Measurements from ENCODE around the gene SINHCAF.
"Not testable (repeated sequence)": the region's sequence is repeated elsewhere in the genome, so short reads cannot be mapped to it uniquely, and the experiment has no call there.

SINHCAF gene

DNA sequence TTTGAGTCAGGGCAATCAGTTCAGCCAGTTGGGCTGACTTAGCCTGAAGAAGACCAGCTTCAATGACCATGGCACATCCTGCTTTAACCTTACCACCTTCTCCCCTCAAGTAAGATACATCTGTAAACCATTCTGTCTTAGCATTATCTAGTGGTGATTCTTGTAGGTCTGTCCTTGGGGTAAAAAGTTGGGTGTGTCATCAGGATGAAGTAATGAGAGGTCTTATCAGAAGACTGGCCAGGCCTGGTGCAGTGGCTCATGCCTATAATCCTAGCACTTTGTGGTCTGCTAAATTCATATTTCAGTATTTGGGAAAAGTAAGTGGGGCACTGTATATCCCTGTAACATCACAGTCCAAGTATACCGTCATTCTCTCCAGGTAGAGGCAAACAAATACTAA, 19.1 kb downstream of the SINHCAF start:
- DNase-seq, result no peak

- DNase-seq, result no peak
Measured at GRCh38 chr12:31303466-31303865, 22.5 kb downstream of the SINHCAF start.

- DNase-seq, result no peak
Measured at GRCh38 chr12:31301311-31301710, 24.6 kb downstream of the SINHCAF start.

- DNase-seq, result no peak
Measured at GRCh38 chr12:31300783-31301182, 25.2 kb downstream of the SINHCAF start.

DNA sequence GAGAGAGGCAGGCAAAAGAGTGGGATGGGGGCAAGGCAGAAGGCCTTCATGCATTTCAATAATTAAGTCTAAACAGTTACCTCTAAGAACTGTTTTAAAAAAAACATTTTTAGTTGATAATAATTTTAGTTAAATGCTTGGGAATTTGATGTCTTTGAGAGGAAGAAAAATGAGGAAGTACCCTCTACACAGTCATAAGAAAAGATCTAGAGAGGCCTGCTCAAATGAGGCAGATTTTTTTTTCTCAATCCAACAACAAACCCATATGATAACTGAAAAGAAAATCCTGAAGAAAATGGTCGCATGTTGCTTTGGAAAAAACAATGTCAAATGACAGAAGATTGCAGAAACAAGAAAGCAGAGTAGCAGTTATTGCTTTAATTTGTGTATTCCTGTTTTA, 25.6 kb downstream of the SINHCAF start:
- DNase-seq, result no peak

- no peak for DNase-seq
Measured at GRCh38 chr12:31298922-31299321, 27.0 kb downstream of the SINHCAF start.

DNA sequence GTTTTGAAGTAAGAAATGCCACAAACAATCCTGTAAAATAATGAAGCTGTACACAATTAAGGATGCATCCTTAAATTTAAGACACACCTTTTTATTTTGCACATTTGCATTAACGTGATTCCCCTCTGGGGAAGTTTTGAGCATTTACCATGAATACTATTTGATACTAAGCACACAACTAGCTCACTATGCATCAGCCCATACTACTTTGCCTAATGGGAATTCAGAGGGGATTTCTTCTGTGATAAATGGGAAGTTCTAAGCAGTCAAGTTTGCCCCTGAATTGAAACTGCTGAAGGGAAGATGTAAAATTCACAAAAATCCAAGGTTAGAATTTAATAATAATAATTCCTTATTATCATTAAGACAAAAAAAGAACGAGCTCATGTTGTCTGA, 27.4 kb downstream of the SINHCAF start:
- DNase-seq, result no peak

DNA sequence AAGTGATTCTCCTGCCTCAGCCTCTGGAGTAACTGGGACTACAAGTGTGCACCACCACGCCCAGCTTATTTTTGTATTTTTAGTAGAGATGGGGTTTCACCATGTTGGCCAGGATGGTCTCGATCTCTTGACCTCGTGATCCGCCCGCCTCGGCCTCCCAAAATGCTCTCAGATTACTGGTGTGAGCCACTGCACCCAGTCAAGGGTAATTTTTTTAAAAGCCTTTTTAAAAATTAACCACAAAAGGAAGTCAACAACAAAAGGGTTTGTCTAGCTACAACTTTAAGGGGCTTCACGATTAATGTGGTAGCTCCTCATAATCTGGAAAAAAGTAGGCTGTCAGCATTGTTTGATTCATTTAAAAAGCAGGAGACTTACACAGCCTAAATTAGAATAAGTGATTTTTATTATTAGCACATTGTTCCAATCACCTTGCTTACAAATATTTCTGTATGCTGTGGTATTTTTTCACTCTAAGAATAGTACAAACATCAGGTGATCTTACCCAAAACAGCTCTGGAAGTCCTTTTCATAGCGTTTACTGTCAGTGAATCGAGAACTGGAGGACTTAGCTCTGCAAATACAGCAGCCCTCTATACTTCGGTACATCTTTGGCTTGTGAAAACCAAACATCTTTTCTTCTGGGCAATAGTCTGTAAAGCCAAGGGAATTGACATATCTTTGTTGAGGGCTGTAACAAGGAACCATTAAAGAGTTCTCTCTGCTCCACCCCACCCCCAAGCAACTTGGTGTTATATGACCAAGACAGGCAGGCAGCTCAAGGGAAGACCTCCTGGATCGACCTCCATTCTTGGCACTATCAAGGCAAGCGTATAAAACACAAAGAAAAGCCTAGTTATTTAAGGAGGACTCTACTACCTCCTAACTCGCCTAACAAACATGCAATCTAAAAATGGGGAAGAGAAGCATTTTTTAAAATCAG, 28.1 kb downstream of the SINHCAF start:
- no peak for DNase-seq

DNA sequence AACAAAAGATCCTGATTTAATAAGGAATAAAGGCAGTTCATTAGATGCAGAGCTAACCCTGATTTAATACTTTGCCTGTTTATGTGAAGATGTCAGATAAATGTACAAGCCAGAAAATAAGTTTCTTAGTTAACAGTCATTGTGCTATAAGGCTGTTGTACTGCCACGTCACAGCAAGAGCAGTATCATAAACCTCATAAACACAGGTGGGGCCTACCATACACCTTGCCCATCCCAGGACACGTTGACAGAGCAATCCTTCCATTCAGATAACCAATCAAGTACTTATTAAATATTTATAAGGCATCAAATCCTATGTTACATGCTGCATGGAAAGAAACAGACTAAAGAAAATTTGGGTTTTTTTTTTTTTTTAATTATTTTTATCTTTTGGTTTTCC, 36.5 kb downstream of the SINHCAF start:
- DNase-seq, result no peak

DNA sequence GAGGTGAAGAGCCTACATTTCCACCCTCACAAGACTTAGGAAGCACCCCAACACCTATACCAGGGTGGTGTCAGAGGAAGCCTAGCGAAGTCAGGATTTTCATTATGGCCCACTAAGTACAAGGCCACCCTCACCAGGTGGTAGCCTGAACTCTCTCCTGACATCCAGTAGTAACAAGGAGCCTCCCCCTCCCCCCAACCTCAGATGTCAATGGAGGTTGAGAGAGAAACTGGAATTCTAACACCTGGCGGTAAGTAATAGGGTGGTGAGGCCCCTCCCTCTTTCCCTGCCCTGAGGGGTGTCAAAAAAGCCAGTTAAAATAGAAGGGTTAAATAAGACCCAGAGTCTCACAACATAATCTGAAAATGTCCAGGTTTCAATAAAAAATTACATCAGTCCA, 37.6 kb downstream of the SINHCAF start:
- no peak for DNase-seq

- DNase-seq, result no peak
Measured at GRCh38 chr12:31280183-31280582, 45.8 kb downstream of the SINHCAF start.

GRCh38 chr12:31279390-31279924, 46.5 kb downstream of the SINHCAF start:
- no peak for DNase-seq

- DNase-seq, result no peak
Measured at GRCh38 chr12:31278832-31279231, 47.1 kb downstream of the SINHCAF start.

- no peak for DNase-seq
Measured at GRCh38 chr12:31278424-31278823, 47.5 kb downstream of the SINHCAF start.

GRCh38 chr12:31277081-31277480, 48.9 kb downstream of the SINHCAF start:
- DNase-seq, result no peak

- no peak for DNase-seq
Measured at GRCh38 chr12:31275491-31275890, 50.5 kb downstream of the SINHCAF start.

DNA sequence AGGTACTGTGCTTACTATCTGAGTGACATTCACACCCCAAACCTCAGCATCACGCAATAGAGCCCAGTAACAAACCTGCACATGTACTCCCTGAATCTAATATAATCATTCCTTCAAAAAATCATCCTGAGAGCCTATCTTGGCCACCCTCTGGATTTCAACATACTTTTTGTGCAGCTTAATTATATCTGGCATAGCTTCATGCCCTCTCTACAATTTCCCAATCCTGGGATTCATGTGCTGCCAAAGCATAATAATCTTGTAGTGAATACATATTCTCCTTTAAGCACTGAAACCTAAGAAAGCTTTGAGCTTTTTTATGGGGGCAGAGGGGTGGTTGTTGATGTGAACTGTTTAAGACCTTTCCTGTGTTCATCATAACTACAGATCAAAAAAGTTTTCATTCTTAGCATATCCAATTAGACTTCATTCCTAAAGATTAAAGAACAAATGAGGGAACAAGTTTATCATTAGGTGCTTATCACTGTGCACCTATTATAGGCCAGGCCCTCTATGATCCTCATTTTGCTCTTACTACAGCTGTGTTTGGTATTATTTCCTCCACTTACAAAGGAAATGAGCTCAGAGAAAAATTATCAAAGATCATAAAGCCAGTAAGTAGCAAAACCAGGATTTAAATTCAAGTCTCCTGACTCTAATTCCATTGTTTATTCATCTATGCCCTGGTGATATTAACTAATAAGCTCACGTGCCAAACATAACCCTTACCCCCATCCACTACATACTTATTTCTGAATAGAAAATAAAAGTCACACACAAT, 51.2 kb downstream of the SINHCAF start:
- DNase-seq, result no peak

DNA sequence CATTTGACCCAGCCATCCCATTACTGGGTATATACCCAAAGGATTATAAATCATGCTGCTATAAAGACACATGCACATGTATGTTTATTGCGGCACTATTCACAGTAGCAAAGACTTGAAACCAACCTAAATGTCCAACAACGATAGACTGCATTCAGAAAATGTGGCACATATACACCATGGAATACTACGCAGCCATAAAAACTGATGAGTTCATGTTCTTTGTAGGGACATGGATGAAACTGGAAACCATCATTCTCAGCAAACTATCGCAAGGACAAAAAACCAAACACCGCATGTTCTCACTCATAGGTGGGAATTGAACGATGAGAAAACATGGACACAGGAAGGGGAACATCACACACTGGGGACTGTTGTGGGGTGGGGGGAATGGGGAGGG, 52.2 kb downstream of the SINHCAF start:
- not testable (repeated sequence) for DNase-seq

DNA sequence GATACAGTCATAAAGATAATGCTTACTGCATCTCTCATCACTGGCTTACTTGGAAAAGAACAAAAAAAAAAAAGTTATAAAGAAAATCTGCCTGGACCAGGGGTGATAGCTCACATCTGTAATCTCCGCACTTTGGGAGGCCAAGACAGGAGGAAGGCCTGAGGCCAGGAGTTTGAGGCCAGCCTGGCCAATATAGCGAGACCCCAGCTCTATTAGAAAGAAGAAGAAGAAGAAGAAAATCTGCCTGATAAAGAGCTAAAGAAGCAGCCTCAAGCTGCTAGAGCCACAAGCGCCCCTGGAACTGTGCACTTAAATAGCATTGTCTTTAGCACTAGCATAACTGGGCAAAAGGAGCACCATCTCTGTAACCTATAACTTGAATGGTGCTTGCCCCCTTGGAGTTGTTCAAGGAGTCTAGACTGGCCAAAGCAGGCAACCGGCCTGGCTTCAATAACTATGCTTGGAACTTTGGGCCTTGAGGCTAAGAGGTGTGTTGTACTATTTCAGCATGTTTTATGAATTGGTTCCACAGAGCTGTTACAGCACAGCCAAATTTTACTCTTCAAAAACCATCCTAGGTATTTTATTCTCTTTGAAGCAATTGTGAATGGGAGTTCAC, 53.2 kb downstream of the SINHCAF start:
- DNase-seq, result no peak

DNA sequence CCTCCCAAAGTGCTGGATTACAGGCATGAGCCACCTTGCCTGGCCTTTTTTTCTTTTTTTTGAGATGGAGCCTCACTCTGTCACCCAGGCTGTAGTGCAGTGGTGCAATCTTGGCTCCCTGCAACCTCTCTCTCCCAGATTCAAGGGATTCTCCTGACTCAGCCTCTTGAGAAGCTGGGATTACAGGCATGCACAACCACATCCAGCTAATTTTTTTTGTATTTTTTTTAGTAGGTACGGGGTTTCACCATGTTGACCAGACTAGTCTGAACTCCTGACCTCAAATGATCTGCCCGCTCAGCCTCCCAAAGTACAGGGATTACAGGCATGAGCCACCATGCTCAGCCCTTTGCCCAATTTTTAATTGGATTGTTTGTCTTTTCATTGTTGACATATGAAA, 58.0 kb downstream of the SINHCAF start:
- DNase-seq, result no peak

GRCh38 chr12:31265722-31266121, 60.2 kb downstream of the SINHCAF start:
- no peak for DNase-seq

DNA sequence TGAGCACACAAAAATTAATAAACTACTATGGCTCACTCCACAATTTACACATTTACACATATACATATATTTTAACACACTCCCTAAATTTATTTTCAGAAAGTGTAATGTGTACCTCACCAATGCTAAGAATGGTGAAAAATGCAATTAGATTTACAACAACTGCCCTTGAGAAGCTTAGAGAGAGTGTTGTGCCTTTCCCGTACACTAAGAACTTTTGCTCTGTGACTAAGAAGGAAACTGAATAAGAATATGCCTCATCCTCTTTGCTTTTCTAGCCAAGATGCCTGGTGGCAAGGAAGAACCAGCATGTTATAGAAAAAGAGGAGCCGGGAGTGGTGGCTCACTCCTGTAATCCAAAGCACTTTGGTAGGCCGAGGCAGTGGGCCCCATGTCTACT, 62.3 kb downstream of the SINHCAF start:
- DNase-seq, result no peak

- DNase-seq, result no peak
Measured at GRCh38 chr12:31261744-31262143, 64.2 kb downstream of the SINHCAF start.
